ENCODE results near the gene RHOG. TPM values are rescaled to one million over a fixed set of nuclear protein-coding genes. Genes with fewer than 3 reads are reported as not detected.

The RHOG gene
- total and polyA plus RNA-seq, 9 of the 15 experiments (the other 6 are each of a cell fraction or from before 2014, with no cell fraction given), result 22.6 to 162 (median 80.3) TPM

DNA sequence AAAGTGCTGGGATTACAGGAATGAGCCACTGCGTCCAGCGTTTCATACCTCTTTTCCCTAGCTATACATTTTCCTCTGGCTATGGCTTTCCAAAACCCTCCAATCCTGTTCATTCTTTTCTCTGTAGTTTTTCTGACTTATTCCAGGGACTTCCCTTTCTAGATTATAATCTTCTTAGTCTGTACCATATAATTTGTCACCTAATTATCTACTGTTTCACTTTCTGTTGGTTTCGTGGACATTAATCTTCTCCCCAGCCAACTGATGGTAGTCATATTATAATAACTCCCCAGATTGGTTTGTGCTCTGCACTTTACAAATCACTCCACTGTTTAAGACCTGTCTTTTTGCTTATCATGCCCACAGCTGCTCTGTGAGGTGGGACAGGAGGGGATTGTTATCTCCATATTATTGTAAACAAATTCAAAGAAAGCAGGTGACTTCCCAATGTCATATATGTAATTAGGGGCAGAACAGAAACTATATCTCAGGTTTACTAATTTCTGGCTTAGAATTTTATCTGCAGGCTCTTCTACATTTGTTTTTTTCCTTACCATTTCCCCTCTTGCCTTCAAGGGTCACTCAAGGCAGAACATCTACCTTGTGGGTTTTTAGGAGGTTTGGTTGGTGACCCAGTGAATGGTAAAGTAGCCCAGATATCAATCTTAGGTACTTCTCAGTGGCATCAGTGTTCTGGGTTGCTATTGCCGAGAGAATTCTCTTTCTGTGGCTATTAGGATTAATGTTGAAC, 38.6 kb upstream of the RHOG start (continued):
- TF ChIP-seq SPI1 (IDR thresholded peaks at IDR 0.05; ENCODE audit: borderline replicate concordance, low read depth, low read length) (no peak), STAT5A (IDR thresholded peaks at IDR 0.05; ENCODE audit: borderline replicate concordance, low read length) (no peak), ZNF324 (CRISPR knock-in tag; IDR thresholded peaks at IDR 0.05) (no peak), TEAD4 (IDR thresholded peaks at IDR 0.05; ENCODE audit: low read length) (peak; percentile 43; the same call in 1 of the 2 replicates), TEAD4 (CRISPR knock-in tag; IDR thresholded peaks at IDR 0.05; ENCODE audit: borderline replicate concordance) (no peak), CBFA2T2 (conservative IDR thresholded peaks at IDR 0.05) (0 out of 2 replicates have a peak, but pooled peaks have one; percentile 15), RB1 (IDR thresholded peaks at IDR 0.05; ENCODE audit: low read depth) (no peak)
- TF ChIP-seq, protein P1, sequence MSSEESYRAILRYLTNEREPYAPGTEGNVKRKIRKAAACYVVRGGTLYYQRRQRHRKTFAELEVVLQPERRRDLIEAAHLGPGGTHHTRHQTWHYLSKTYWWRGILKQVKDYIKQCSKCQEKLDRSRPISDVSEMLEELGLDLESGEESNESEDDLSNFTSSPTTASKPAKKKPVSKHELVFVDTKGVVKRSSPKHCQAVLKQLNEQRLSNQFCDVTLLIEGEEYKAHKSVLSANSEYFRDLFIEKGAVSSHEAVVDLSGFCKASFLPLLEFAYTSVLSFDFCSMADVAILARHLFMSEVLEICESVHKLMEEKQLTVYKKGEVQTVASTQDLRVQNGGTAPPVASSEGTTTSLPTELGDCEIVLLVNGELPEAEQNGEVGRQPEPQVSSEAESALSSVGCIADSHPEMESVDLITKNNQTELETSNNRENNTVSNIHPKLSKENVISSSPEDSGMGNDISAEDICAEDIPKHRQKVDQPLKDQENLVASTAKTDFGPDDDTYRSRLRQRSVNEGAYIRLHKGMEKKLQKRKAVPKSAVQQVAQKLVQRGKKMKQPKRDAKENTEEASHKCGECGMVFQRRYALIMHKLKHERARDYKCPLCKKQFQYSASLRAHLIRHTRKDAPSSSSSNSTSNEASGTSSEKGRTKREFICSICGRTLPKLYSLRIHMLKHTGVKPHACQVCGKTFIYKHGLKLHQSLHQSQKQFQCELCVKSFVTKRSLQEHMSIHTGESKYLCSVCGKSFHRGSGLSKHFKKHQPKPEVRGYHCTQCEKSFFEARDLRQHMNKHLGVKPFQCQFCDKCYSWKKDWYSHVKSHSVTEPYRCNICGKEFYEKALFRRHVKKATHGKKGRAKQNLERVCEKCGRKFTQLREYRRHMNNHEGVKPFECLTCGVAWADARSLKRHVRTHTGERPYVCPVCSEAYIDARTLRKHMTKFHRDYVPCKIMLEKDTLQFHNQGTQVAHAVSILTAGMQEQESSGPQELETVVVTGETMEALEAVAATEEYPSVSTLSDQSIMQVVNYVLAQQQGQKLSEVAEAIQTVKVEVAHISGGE (CRISPR knock-in tag; IDR thresholded peaks at IDR 0.05), result no peak; a peak in 1 of 6 replicates

Measured in K562 (cell line).